PC-9 (cell line): ENCODE data around the gene OCA2. TPM values are rescaled to one million over a fixed set of nuclear protein-coding genes. Genes with fewer than 3 reads are reported as not detected.

Source experiments
- BruUV-seq: library from RNA; stranded (reverse); fragments of 400-500 nt; replicated peaks from 2 replicates; lab custom pipeline; 2021; lab: Mats Ljungman, UMichigan
- CTCF ChIA-PET: fragments of 300-600 bp; sonication (Branson Sonifier 250); formaldehyde crosslinking; loops from one replicate; lab custom pipeline; 2022; ENCODE audit warnings: antibody characterized with exemption; lab: Charles Lee
- POLR2A ChIA-PET: fragments of 300-600 bp; sonication (Branson Sonifier 250); formaldehyde crosslinking; loops from one replicate; lab custom pipeline; 2022; ENCODE audit warnings: antibody characterized with exemption; ENCODE audit not compliant: unreplicated experiment; lab: Charles Lee
- DNase-seq, 2 experiments: peaks; one replicate each; pipeline versions ENCODE4 v3.0.0 to v3.0.0-alpha.2; 2015 to 2022; ENCODE audit warnings: mixed read lengths in 1 of 2
- H2AFZ ChIP-seq: fragments of 200-600 bp; sonication (generic); 2 replicates; pipeline ENCODE4 v1.8.1; 2017; ENCODE audit warnings: antibody characterized with exemption
- H3F3A ChIP-seq: fragments of 200-600 bp; sonication (generic); 2 replicates; pipeline ENCODE4 v1.8.1; 2017; ENCODE audit warnings: antibody characterized with exemption, mild to moderate bottlenecking, low read depth; ENCODE audit not compliant: insufficient read depth
- H3K27ac ChIP-seq: fragments of 200-600 bp; sonication (generic); 2 replicates; pipeline ENCODE4 v1.6.1; 2016; ENCODE audit warnings: mixed run types
- H3K27me3 ChIP-seq: fragments of 200-600 bp; sonication (generic); 2 replicates; pipeline ENCODE4 v1.6.1; 2016; ENCODE audit warnings: low read depth, mixed run types; ENCODE audit not compliant: insufficient read depth
- H3K36me3 ChIP-seq: fragments of 200-600 bp; sonication (generic); 2 replicates; pipeline ENCODE4 v1.6.1; 2016; ENCODE audit warnings: low read depth, mixed run types
- H3K4me1 ChIP-seq: fragments of 200-600 bp; sonication (generic); replicated peaks from 2 replicates; pipeline ENCODE4 v1.6.1; 2016; ENCODE audit warnings: mixed run types; ENCODE audit not compliant: insufficient read depth
- H3K4me2 ChIP-seq: fragments of 200-600 bp; sonication (generic); 2 replicates; pipeline ENCODE4 v1.6.1; 2017; ENCODE audit warnings: mixed run types
- H3K4me3 ChIP-seq: fragments of 200-600 bp; sonication (generic); 2 replicates; pipeline ENCODE4 v1.6.1; 2016; ENCODE audit warnings: mixed run types
- H3K79me2 ChIP-seq: fragments of 200-600 bp; sonication (generic); 2 replicates; pipeline ENCODE4 v1.6.1; 2017; ENCODE audit warnings: low read depth, mixed run types
- H3K9me2 ChIP-seq: fragments of 200-600 bp; sonication (generic); 2 replicates; pipeline ENCODE4 v1.8.1; 2017; ENCODE audit warnings: mild to moderate bottlenecking; ENCODE audit not compliant: insufficient read depth
- H3K9me3 ChIP-seq: fragments of 200-600 bp; sonication (generic); 2 replicates; pipeline ENCODE4 v1.8.1; 2016; ENCODE audit warnings: low read depth; ENCODE audit not compliant: insufficient read depth
- H4K20me1 ChIP-seq: fragments of 200-600 bp; sonication (generic); 2 replicates; pipeline ENCODE4 v1.8.1; 2017; ENCODE audit not compliant: insufficient read depth
- EZH2 ChIP-seq: fragments of 200-600 bp; sonication (generic); IDR thresholded peaks from 2 replicates; pipeline ENCODE4 v1.8.0; 2017; ENCODE audit warnings: antibody characterized with exemption, low read depth
- intact Hi-C: fragments of 100-400 bp; cut with micrococcal nuclease; formaldehyde crosslinking; loops from one replicate; pipeline ENCODE4 v1.10.0; 2022; ENCODE audit not compliant: unreplicated experiment
- total RNA-seq: library from RNA; stranded (reverse); gene quantifications from 2 replicates; pipeline ENCODE4 v1.2.3, GENCODE V29; 2021
- TF ChIP-seq, protein P1 (sequence below): fragments of 200-600 bp; sonication (generic); conservative IDR thresholded peaks from 2 replicates; pipeline ENCODE4 v1.6.1; 2017; ENCODE audit warnings: mixed run types, antibody characterized with exemption, mild to moderate bottlenecking, moderate library complexity

The OCA2 gene
- total RNA-seq, 1 experiment from 2014 or later, result not detected

DNA sequence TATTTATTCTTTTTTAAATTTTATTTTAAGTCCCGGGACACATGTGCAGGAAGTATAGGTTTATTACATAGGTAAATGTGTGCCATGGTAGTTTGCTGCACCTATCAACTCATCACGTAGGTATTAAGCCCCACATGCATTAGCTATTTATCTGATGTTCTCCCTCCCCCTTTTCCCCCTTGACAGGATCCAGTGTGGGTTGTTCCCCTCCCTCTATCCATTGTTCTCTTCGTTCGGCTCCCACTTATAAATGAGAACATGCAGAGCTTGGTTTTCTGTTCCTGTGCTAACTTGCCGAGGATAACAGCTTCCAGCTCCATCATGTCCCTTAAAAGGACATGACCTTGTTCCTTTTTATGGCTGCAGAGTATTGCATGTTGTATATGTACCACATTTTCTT is 220.3 kb downstream of the OCA2 start:
- H3K4me1 ChIP-seq, result no peaks in the 10 kb centered on the region
- no peaks in the 10 kb centered on the region for H3K9me3 ChIP-seq
- no peak overlapping the region for H3K4me3 ChIP-seq
- H3K4me2 ChIP-seq, result no peak overlapping the region
- TF ChIP-seq EZH2, result no peak
- TF ChIP-seq, protein P1, sequence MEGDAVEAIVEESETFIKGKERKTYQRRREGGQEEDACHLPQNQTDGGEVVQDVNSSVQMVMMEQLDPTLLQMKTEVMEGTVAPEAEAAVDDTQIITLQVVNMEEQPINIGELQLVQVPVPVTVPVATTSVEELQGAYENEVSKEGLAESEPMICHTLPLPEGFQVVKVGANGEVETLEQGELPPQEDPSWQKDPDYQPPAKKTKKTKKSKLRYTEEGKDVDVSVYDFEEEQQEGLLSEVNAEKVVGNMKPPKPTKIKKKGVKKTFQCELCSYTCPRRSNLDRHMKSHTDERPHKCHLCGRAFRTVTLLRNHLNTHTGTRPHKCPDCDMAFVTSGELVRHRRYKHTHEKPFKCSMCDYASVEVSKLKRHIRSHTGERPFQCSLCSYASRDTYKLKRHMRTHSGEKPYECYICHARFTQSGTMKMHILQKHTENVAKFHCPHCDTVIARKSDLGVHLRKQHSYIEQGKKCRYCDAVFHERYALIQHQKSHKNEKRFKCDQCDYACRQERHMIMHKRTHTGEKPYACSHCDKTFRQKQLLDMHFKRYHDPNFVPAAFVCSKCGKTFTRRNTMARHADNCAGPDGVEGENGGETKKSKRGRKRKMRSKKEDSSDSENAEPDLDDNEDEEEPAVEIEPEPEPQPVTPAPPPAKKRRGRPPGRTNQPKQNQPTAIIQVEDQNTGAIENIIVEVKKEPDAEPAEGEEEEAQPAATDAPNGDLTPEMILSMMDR, result no peak
- H3K79me2 ChIP-seq, result no peaks in the 10 kb centered on the region
- H3F3A ChIP-seq, result no peaks in the 10 kb centered on the region
- H2AFZ ChIP-seq, result no peak overlapping the region
- intact Hi-C loops, result no loop called here
- no peak overlapping the region for H3K27ac ChIP-seq
- no peaks in the 10 kb centered on the region for H3K36me3 ChIP-seq
- H3K9me2 ChIP-seq, result no peaks in the 10 kb centered on the region
- H3K27me3 ChIP-seq, result no peaks in the 10 kb centered on the region
- no TSS peak for BruUV-seq
- ChIA-PET CTCF (no interaction called here), POLR2A (no interaction called here)
- H4K20me1 ChIP-seq, result no peaks in the 10 kb centered on the region
- DNase-seq, result no peak

DNA sequence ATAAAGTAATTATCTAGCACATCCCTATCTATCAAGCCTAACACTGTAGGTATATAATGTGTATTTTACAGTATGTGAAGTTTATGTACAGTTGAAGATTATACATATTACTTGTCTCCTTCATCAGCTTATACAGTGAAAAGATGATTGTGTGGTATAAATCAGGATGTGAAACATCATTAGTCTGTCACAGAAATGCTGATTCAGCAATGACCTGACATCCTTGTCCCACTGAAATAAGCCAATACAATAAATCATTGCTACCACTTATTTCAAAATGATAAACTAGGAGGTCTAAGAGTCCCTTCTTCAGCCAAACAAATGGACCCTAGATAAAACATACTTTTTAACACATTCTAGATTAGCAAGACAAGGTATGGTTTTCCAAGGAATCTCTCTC is 225.3 kb downstream of the OCA2 start:
- no peak overlapping the region for H2AFZ ChIP-seq
- no peaks in the 10 kb centered on the region for H4K20me1 ChIP-seq
- no peaks in the 10 kb centered on the region for H3K36me3 ChIP-seq
- no peaks in the 10 kb centered on the region for H3F3A ChIP-seq
- BruUV-seq, result no TSS peak
- DNase-seq, result no peak
- intact Hi-C loops, result no loop called here
- ChIA-PET POLR2A (no interaction called here), CTCF (no interaction called here)
- no peaks in the 10 kb centered on the region for H3K9me3 ChIP-seq
- H3K4me3 ChIP-seq, result no peak overlapping the region
- no peaks in the 10 kb centered on the region for H3K4me1 ChIP-seq
- no peak overlapping the region for H3K27ac ChIP-seq
- no peak overlapping the region for H3K4me2 ChIP-seq
- H3K27me3 ChIP-seq, result no peaks in the 10 kb centered on the region
- H3K79me2 ChIP-seq, result no peaks in the 10 kb centered on the region
- no peaks in the 10 kb centered on the region for H3K9me2 ChIP-seq
- no peak for TF ChIP-seq EZH2
- TF ChIP-seq, protein P1, result no peak

DNA sequence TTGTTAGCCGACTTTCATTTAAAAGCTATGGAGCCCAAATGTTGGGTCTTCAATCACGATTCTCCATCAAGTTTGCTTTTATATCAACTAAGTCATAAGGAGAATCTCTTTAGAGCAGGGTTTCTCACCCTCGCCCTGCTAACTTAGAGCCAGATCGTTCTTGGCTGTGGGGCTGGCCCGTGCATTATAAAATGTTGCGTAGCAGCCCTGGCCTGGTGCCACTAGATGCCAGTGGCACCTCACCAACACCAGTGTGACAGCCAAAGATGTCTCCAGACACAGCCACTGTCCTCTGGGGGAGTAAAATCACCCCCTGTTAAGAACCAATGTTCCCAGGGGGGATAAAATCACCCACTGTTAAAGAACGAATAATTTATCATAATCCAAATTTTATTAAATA is 226.1 kb downstream of the OCA2 start:
- intact Hi-C loops, result no loop called here
- Histone ChIP-seq H3K9me2 (no peaks in the 10 kb centered on the region), H3K4me2 (no peak overlapping the region), H3K4me3 (no peak overlapping the region), H4K20me1 (no peaks in the 10 kb centered on the region; the same call in 1 of the 2 replicates), H3K79me2 (no peaks in the 10 kb centered on the region), H2AFZ (no peak overlapping the region), H3K4me1 (no peaks in the 10 kb centered on the region), H3F3A (no peaks in the 10 kb centered on the region), H3K27me3 (peaks cover 2% of the 10 kb centered on the region), H3K36me3 (no peaks in the 10 kb centered on the region), H3K27ac (no peak overlapping the region), H3K9me3 (no peaks in the 10 kb centered on the region)
- no peak for DNase-seq
- ChIA-PET CTCF (no interaction called here), POLR2A (no interaction called here)
- no TSS peak for BruUV-seq
- TF ChIP-seq, protein P1, result no peak
- TF ChIP-seq EZH2, result no peak
